RCC 7860 (cell line): ENCODE data around the gene HUWE1.

ENCODE experiments used
- DNase-seq: peaks from one replicate; pipeline ENCODE4 v3.0.0-alpha.2; 2015; ENCODE audit warnings: low spot score
- FAIRE-seq: peaks from 2 replicates; lab custom pipeline; 2012; peaks lifted over from hg19 to GRCh38; lab: Jason Lieb, UNC

HUWE1 gene

GRCh38 chrX:53694642-53695041 is 8.1 kb upstream of the HUWE1 start:
- no peak for FAIRE-seq

DNA sequence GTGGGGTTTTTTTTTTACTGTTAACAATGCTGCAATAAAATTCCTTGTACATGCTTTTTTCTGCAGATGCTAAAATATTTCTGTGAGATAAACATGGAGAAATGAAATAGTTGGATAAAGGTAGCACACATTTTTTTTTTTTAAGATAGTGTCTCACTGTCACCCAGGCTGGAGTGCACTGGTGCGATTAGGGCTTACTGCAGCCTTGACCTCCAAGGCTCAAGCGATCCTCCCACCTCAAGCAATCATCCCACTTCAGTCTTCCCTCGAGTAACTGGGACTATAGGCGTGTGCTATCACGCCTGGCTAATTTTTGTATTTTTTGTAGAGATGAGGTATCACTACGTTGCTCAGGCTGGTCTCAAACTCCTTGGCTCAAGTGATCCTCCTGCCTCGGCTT is 1.8 kb upstream of the HUWE1 start:
- no peak for DNase-seq
- no peak for FAIRE-seq

More at GRCh38 chrX:53694642-53695041, 8.1 kb upstream of the HUWE1 start:
- no peak for DNase-seq

GRCh38 chrX:53685711-53686110 is 808 bp downstream of the HUWE1 start:
- DNase-seq (no peak), FAIRE-seq (no peak)

DNA sequence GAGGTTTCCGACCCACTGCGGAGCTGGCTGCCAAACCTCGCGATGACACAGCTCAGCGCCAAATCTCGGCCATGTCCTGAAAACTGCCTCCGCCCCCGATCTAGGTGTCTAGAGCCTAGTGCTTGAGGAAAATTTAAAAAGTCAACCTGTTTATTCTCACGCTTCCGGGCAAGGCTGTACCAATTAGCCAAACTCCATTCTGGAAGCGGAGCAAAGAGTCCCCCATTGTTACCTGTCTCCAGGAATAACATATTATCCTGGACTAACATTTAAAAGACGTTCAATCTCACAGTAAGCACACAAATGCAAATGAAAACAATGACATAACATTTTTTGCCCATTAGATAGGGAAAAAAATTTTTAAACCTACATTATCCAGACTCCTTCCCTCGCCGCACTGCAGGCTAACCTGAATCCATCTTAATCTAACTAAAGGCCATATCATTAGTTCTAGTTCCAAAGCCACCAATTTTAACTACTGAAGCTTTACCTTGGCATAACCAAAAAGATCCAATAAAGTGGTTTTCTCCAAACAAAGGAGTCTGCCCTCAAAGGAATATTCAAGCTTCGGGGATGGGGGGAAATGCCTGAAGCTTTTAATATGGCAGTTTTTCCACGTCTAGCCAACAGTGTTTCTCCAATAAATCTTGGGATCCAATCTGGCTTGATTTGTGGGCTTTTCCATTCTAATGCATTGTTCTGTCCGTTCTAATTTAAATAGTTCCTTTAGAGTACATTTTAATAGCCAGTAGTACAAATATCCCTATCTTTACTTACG is 1.9 kb downstream of the HUWE1 start:
- FAIRE-seq: no peak

DNA sequence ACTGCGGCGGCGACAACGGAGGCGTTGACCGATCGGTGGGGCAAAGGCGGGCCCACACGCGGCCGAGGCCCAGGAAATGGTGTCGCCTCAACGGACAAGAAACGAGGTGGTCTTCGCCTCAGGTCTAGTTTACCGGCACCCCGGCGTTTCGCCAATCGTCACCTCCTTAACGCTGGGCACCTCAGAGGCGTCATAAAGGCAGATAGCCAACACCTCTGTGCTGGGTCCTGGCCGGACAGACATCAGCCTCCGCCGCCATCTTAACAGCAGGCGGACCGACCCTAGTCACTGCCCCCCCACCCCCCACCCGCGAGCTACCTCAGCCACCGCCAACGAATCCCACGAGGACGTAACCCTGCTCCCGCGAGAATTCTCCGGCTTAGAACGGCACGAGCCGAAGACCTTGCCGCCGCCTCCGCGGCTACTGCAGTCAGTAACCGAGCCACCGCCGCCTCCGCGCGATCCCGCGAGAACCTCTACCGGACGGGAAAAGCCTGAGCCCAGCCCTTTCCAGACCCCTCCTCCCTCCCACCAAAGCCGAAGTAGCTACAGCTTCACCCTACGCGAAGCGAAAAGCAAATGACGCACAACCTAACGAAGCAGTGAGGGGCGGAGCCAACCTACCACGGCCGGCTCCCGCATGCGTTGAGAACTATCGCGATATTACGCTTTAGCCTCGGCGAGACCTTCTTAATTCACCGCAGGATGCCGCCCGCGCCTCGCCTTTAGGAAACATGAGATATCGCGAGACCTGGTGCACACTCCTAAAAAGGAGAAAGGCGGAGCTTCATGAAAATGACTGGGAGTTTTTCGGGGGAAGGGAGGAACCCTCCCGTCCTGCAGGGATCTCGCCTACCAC is 2.7 kb downstream of the HUWE1 start:
- peak; percentile 98 for FAIRE-seq
- peak; percentile 97 for DNase-seq

More for the DNA sequence above, 1.9 kb downstream of the HUWE1 start:
- no peak for DNase-seq

DNA sequence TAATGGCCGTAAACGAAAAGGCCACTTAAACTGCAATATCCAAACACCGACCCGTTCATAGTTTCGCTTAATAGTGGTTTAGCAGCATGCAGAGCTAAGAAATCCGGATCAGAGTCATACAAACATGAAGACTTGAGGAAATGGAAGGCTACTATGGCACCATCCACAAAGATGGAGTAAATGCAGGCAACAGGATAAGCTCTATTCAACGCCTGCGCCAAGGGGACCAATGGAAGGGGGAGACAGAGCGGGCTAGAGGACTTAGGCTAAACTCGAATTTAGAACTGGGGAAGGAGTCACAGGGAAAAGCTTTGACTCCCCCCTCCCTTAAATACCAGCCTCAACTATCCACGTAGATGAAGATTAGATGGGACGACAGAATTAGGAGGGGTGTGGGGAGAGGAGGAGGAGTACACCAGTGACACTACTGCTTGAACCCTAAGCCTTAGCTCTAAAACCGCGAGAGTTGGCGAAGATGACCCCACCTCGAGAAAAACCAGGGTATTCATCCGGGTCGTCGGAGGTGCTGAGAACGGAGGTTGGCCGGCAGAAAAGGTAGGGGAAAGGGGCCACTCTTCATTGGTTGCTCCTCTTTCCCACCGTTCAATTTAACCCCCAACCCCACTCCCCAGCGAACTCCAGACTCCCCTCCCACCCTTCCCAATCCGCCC is 3.5 kb downstream of the HUWE1 start:
- FAIRE-seq: no peak
- DNase-seq: peak; percentile 37

- FAIRE-seq (no peak), DNase-seq (no peak)
Measured at GRCh38 chrX:53681661-53682060, 4.9 kb downstream of the HUWE1 start.

DNA sequence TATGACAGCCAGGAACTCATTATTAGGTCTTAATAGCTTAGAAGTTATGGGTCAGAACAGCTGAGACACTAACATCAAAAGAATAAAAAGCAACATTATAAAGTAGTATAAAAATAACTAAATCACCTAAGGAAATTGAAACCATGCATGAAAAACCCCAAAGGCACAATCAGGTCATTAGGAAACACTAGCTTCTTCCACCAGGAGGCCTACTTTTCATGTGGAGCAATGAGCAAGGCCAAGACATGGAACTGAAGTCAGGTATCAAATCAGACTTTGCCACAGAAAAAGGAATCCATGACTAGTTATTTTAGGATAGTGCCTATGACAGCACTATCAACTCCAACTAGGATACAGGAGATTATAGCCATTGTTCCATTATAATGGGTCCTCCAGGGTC is 7.9 kb downstream of the HUWE1 start:
- no peak for FAIRE-seq
- no peak for DNase-seq

GRCh38 chrX:53677286-53677685 is 9.2 kb downstream of the HUWE1 start:
- no peak for DNase-seq
- no peak for FAIRE-seq

GRCh38 chrX:53674581-53674980 is 11.9 kb downstream of the HUWE1 start:
- no peak for FAIRE-seq
- no peak for DNase-seq

DNA sequence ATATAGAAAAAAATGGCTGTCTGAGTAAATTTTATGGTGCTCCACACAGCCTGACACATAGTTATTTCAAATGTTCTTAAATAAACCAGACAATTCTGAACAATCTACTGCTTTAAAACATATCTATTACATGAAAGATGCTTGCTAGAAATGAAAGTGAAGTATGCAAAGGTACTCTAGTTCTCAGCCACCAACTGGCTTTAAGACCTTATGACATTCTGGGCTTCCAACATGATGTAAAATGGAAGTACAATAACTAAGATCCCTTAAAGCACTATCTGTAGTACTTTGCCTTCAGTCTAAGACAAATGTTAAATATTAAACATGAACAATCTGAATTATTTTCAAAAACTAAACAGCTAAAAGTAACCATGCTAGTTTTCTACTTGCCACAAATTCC is 17.3 kb downstream of the HUWE1 start:
- FAIRE-seq: no peak
- DNase-seq: no peak

DNA sequence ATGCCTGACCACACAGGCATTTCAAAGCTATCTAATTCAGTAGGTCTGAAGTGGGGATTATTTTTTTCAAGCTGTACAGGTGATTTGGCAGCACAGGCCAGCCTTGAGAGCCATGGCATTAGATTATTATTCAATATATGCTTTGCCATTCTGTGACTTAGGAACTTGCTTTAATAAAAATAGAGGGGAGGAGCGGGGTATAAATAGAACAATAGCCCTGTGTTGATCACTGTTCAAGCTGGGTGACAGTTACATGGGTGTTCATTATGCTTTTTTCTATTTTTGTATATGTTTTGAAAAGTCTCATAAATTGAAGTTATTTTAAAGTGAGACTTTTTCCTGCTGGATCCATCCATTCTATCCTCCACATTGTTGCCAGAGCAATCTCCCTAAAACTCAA is 20.3 kb downstream of the HUWE1 start:
- FAIRE-seq (no peak), DNase-seq (no peak)

- FAIRE-seq: no peak
- no peak for DNase-seq
Measured at GRCh38 chrX:53660004-53660403, 26.5 kb downstream of the HUWE1 start.

DNA sequence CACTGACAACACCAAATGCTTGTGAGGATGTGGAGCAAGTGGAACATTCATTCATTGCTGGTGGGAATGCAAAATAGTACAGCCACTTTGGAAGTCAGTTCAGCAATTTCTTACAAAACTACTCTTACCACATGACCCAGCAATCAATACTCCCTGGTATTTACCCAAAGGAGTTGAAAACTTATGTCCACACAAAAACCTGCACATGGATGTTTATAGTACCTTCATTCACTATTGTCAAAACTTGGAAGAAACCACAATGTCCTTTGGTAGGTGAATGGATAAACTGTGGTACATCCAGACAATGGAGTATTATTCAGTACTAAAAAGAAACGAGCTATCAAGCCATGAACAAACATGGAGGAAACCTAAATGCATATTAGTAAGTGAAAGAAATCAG is 27.5 kb downstream of the HUWE1 start:
- FAIRE-seq: no peak
- no peak for DNase-seq

- no peak for FAIRE-seq
- DNase-seq: no peak
Measured at GRCh38 chrX:53656845-53657244, 29.7 kb downstream of the HUWE1 start.

GRCh38 chrX:53654376-53654775 is 32.1 kb downstream of the HUWE1 start:
- no peak for DNase-seq
- no peak for FAIRE-seq

GRCh38 chrX:53644751-53645150 is 41.8 kb downstream of the HUWE1 start:
- no peak for FAIRE-seq

DNA sequence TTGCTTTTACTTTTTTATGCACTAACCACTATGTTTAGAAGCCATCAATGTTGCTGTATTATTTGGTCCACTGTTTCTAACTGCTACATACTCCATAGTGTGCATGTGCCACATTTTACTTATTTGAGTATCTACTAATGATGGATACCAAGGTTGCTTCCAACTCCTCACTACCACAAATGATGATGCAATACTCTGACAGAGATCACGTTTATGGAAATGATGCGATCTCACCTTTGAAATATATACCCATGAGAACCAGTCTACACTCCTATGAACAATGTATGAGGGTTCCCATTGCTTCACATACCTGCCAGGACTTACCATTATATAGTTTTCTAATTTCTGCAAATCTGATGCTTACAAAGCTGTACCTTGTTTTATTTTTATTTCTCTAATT is 44.2 kb downstream of the HUWE1 start:
- FAIRE-seq: no peak
- no peak for DNase-seq

More at GRCh38 chrX:53644751-53645150, 41.8 kb downstream of the HUWE1 start:
- no peak for DNase-seq

DNA sequence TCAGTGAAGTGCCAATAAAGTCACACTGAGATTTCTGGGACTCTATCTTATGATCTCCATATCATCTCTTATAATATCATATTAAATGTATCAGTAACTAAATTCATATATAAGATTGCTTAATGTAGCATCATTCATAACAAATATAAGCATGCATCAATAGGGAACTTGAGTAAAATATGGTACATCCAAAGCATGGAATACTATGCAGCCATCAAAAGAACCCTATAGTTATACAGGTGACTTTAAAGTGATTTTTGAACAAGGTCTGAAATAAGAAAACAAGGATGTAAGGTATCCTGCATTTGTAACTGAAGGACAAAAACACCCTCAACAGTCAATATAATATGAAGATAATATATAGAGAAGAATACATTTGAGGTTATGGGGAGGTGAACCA is 47.3 kb downstream of the HUWE1 start:
- DNase-seq (no peak), FAIRE-seq (no peak)

- DNase-seq: no peak
- FAIRE-seq: peak; percentile 27
Measured at GRCh38 chrX:53637479-53637878, 49.0 kb downstream of the HUWE1 start.

DNA sequence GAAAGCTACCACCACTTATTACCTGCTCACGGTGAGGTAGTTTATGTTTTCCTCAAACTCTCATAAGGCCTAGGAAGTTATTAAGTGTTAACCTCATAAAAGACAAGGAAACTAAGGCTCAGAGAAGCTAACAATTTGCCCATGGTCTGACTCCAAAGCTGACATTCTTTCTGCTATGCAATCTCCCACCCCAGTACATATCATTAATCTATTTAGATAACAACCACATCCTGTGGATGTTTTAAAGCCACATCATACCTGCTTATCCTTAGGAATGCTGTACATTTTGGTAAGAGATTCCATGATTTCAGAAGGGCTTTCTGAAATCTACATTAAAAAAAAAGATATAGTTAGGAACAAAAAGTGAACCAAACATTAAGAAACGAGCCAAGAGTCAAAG is 55.4 kb downstream of the HUWE1 start:
- FAIRE-seq: no peak
- no peak for DNase-seq
